ENCODE results near the gene PEX26. TPM values are rescaled to one million over a fixed set of nuclear protein-coding genes. Genes with fewer than 3 reads are reported as not detected.

PEX26 gene
- total RNA-seq, 1 donor from 2014 or later, result 20.5 TPM

DNA sequence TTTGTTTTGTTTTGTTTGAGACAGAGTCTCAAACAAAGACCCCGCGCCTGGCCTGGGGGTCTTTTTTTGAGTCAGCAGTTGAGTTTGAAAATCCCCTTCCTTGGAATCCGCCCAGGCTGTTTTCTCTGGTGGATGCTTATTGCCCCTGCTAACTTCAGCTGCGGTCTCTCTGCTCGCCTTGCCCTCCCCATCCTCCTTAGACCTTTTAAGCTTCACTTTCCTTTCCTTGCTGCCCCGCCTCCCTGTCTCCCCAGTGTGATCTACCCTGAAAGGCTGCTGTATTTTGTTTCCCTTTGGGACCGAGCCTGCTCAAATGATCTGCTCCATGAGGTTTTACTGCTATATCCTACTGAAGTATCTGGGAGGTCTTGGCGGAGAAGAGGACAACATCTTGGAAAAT is 74.7 kb downstream of the PEX26 start:
- no peak overlapping the region for H3K27ac ChIP-seq (replicated peaks)
- TF ChIP-seq, protein P1, sequence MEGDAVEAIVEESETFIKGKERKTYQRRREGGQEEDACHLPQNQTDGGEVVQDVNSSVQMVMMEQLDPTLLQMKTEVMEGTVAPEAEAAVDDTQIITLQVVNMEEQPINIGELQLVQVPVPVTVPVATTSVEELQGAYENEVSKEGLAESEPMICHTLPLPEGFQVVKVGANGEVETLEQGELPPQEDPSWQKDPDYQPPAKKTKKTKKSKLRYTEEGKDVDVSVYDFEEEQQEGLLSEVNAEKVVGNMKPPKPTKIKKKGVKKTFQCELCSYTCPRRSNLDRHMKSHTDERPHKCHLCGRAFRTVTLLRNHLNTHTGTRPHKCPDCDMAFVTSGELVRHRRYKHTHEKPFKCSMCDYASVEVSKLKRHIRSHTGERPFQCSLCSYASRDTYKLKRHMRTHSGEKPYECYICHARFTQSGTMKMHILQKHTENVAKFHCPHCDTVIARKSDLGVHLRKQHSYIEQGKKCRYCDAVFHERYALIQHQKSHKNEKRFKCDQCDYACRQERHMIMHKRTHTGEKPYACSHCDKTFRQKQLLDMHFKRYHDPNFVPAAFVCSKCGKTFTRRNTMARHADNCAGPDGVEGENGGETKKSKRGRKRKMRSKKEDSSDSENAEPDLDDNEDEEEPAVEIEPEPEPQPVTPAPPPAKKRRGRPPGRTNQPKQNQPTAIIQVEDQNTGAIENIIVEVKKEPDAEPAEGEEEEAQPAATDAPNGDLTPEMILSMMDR (IDR thresholded peaks at IDR 0.05; ENCODE audit: borderline replicate concordance), result no peak
- no peaks in the 10 kb centered on the region for H3K27me3 ChIP-seq (ENCODE audit: low read depth)
- no peak for DNase-seq
- H3K4me1 ChIP-seq, result peaks cover 30% of the 10 kb centered on the region
- intact Hi-C loops (cut with micrococcal nuclease), result no loop called here
- no peaks in the 10 kb centered on the region for H3K36me3 ChIP-seq
- H3K9me3 ChIP-seq (replicated peaks), result no peaks in the 10 kb centered on the region
- H3K4me3 ChIP-seq, result no peak overlapping the region

DNA sequence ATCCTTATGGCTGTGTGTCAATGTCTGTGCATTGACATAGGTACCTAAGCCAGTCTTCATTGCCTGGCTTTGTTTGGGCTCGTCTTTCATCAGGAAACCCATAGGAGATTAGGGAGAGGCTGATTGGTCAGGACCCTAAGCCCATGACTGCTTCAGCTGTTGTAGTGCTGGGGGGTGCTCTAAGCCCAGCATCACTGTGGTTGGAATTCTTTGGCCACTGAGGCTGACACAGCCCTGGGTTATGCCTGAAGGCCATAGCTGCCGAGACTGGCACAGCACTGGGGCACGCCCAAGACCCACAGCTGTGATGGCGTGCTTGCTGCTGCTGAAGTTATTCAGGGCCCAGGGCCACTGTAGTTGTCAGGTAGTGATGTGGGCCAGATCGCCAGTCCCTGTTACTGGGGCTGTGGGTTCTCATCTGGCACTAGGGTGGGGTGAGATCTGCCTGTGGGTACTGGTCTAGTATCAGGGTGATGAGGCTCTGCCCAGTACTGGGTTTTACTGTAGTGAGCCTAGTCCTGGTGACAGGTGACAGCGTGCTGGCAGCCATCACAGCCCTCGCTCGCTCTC is 77.1 kb downstream of the PEX26 start:
- Histone ChIP-seq H3K27me3 (ENCODE audit: low read depth) (no peaks in the 10 kb centered on the region), H3K36me3 (no peaks in the 10 kb centered on the region), H3K4me3 (no peak overlapping the region), H3K9me3 (replicated peaks) (no peaks in the 10 kb centered on the region), H3K4me1 (peaks cover 20% of the 10 kb centered on the region), H3K27ac (replicated peaks) (no peak overlapping the region)
- TF ChIP-seq, protein P1 (IDR thresholded peaks at IDR 0.05; ENCODE audit: borderline replicate concordance), result no peak
- DNase-seq, result no peak
- intact Hi-C loops (cut with micrococcal nuclease), result no loop called here

Other genes starting within 250 kb of the PEX26 start
- 92.5 TPM for gene MICAL3, start 53.4 kb upstream of the PEX26 start, total RNA-seq
- 253 TPM for gene TUBA8, start 32.8 kb downstream of the PEX26 start, total RNA-seq
- gene USP18, start 72.2 kb downstream of the PEX26 start, total RNA-seq, result 2.1 TPM

Data from left ventricle myocardium inferior (tissue), 1 donor.